Stimulated activated CD8-positive, alpha-beta memory T cell treated with anti-CD3 and anti-CD28 coated beads, Interleukin-15, amount 100 ng/mL, for 48 hours (primary cell): Measurements from ENCODE around the gene LDLRAD4.

ENCODE experiments used
- DNase-seq, 2 donors: peaks; one replicate each; pipeline ENCODE4 v3.0.0-alpha.2; 2020; ENCODE audit warnings: low read depth in 2 of 2

The LDLRAD4 gene

GRCh38 chr18:13284330-13285027 lies 65.9 kb downstream of the LDLRAD4 start:
- peak in 1 of 2 donors; percentile 43 for DNase-seq

GRCh38 chr18:13285874-13286273 lies 67.3 kb downstream of the LDLRAD4 start:
- no peak for DNase-seq

- no peak for DNase-seq
These were observed 68.0 kb downstream of the LDLRAD4 start for GRCh38 chr18:13286456-13287125.

- no peak for DNase-seq
These were observed 68.8 kb downstream of the LDLRAD4 start for GRCh38 chr18:13287372-13287771.

GRCh38 chr18:13288509-13289133 lies 70.1 kb downstream of the LDLRAD4 start:
- peak; percentile 47 to 55 for DNase-seq

- no peak for DNase-seq
These were observed 71.1 kb downstream of the LDLRAD4 start for GRCh38 chr18:13289481-13290205.

- no peak for DNase-seq
These were observed 72.3 kb downstream of the LDLRAD4 start for GRCh38 chr18:13290856-13291271.

GRCh38 chr18:13291299-13291698 lies 72.7 kb downstream of the LDLRAD4 start:
- DNase-seq: no peak

GRCh38 chr18:13291745-13292447 lies 73.3 kb downstream of the LDLRAD4 start:
- no peak for DNase-seq

GRCh38 chr18:13292736-13293135 lies 74.2 kb downstream of the LDLRAD4 start:
- DNase-seq: no peak

- no peak for DNase-seq
These were observed 75.7 kb downstream of the LDLRAD4 start for GRCh38 chr18:13294309-13294708.

- DNase-seq: no peak
These were observed 77.3 kb downstream of the LDLRAD4 start for GRCh38 chr18:13295894-13296293.

- DNase-seq: no peak
These were observed 78.5 kb downstream of the LDLRAD4 start for GRCh38 chr18:13296867-13297574.

- DNase-seq: no peak
These were observed 79.7 kb downstream of the LDLRAD4 start for GRCh38 chr18:13298262-13298661.

GRCh38 chr18:13300029-13300428 lies 81.5 kb downstream of the LDLRAD4 start:
- DNase-seq: no peak

- no peak for DNase-seq
These were observed 82.2 kb downstream of the LDLRAD4 start for GRCh38 chr18:13300796-13301195.

GRCh38 chr18:13302040-13302439 lies 83.5 kb downstream of the LDLRAD4 start:
- no peak for DNase-seq

GRCh38 chr18:13302457-13303225 lies 84.1 kb downstream of the LDLRAD4 start:
- DNase-seq: no peak

- DNase-seq: no peak
These were observed 85.3 kb downstream of the LDLRAD4 start for GRCh38 chr18:13303756-13304364.

- DNase-seq: no peak
These were observed 86.7 kb downstream of the LDLRAD4 start for GRCh38 chr18:13305301-13305700.
